Measurements from ENCODE around the gene PTPRM. TPM values are rescaled to one million over a fixed set of nuclear protein-coding genes. Genes with fewer than 3 reads are reported as not detected.

PTPRM gene
- total and polyA plus RNA-seq, 4 donors: 9.2 to 23.0 (median 12.7) TPM

DNA sequence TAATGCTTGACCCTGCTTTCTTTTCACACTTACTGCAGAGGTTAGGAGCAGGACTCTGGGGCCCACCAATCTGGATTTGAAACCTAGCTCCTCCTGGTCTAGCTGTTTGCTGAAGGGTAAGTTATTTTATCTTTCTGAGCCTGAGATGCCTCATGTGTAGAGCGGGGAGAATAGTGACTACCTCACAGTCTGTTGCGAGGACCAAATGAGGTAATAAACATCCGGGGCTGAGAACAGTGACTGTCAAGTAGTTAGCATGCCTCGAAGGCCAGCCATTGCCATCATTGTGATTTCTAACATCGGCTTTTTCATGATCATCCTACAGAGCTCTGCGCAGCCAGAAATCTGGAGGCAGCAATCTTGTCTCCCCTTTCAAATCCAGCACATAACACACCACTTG is 32.9 kb downstream of the PTPRM start:
- no peaks in the 10 kb centered on the region for H3K9me3 ChIP-seq (ENCODE audit: control insufficient read depth in 4 of 4, low read length in 3 of 4)
- H3K36me3 ChIP-seq (ENCODE audit: control insufficient read depth in 4 of 4, insufficient read depth in 3 of 4, low read depth in 1 of 4, low read length in 3 of 4): no peaks in the 10 kb centered on the region
- TF ChIP-seq, protein P1, sequence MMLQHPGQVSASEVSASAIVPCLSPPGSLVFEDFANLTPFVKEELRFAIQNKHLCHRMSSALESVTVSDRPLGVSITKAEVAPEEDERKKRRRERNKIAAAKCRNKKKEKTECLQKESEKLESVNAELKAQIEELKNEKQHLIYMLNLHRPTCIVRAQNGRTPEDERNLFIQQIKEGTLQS (IDR thresholded peaks at IDR 0.05): no peak
- TF ChIP-seq FOXA2 (IDR thresholded peaks at IDR 0.05) (no peak), EGR1 (IDR thresholded peaks at IDR 0.05; ENCODE audit: low read depth in 2 of 2) (no peak), HNF4A (conservative IDR thresholded peaks at IDR 0.05) (no peak), YY1 (IDR thresholded peaks at IDR 0.05) (no peak), TAF1 (conservative IDR thresholded peaks at IDR 0.05) (no peak), SP1 (IDR thresholded peaks at IDR 0.05) (no peak), GABPA (IDR thresholded peaks at IDR 0.05 in 1 of 2, conservative IDR thresholded peaks at IDR 0.05 in 1 of 2) (no peak), RAD21 (IDR thresholded peaks at IDR 0.05) (no peak), FOXA1 (IDR thresholded peaks at IDR 0.05) (no peak), HNF4G (IDR thresholded peaks at IDR 0.05) (no peak), NR2F2 (IDR thresholded peaks at IDR 0.05) (no peak), RXRA (IDR thresholded peaks at IDR 0.05) (no peak)
- TF ChIP-seq, protein P2, sequence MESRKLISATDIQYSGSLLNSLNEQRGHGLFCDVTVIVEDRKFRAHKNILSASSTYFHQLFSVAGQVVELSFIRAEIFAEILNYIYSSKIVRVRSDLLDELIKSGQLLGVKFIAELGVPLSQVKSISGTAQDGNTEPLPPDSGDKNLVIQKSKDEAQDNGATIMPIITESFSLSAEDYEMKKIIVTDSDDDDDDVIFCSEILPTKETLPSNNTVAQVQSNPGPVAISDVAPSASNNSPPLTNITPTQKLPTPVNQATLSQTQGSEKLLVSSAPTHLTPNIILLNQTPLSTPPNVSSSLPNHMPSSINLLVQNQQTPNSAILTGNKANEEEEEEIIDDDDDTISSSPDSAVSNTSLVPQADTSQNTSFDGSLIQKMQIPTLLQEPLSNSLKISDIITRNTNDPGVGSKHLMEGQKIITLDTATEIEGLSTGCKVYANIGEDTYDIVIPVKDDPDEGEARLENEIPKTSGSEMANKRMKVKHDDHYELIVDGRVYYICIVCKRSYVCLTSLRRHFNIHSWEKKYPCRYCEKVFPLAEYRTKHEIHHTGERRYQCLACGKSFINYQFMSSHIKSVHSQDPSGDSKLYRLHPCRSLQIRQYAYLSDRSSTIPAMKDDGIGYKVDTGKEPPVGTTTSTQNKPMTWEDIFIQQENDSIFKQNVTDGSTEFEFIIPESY (IDR thresholded peaks at IDR 0.05): no peak
- TF ChIP-seq, protein P3, sequence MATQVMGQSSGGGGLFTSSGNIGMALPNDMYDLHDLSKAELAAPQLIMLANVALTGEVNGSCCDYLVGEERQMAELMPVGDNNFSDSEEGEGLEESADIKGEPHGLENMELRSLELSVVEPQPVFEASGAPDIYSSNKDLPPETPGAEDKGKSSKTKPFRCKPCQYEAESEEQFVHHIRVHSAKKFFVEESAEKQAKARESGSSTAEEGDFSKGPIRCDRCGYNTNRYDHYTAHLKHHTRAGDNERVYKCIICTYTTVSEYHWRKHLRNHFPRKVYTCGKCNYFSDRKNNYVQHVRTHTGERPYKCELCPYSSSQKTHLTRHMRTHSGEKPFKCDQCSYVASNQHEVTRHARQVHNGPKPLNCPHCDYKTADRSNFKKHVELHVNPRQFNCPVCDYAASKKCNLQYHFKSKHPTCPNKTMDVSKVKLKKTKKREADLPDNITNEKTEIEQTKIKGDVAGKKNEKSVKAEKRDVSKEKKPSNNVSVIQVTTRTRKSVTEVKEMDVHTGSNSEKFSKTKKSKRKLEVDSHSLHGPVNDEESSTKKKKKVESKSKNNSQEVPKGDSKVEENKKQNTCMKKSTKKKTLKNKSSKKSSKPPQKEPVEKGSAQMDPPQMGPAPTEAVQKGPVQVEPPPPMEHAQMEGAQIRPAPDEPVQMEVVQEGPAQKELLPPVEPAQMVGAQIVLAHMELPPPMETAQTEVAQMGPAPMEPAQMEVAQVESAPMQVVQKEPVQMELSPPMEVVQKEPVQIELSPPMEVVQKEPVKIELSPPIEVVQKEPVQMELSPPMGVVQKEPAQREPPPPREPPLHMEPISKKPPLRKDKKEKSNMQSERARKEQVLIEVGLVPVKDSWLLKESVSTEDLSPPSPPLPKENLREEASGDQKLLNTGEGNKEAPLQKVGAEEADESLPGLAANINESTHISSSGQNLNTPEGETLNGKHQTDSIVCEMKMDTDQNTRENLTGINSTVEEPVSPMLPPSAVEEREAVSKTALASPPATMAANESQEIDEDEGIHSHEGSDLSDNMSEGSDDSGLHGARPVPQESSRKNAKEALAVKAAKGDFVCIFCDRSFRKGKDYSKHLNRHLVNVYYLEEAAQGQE (IDR thresholded peaks at IDR 0.05): no peak
- TF ChIP-seq, protein P4, sequence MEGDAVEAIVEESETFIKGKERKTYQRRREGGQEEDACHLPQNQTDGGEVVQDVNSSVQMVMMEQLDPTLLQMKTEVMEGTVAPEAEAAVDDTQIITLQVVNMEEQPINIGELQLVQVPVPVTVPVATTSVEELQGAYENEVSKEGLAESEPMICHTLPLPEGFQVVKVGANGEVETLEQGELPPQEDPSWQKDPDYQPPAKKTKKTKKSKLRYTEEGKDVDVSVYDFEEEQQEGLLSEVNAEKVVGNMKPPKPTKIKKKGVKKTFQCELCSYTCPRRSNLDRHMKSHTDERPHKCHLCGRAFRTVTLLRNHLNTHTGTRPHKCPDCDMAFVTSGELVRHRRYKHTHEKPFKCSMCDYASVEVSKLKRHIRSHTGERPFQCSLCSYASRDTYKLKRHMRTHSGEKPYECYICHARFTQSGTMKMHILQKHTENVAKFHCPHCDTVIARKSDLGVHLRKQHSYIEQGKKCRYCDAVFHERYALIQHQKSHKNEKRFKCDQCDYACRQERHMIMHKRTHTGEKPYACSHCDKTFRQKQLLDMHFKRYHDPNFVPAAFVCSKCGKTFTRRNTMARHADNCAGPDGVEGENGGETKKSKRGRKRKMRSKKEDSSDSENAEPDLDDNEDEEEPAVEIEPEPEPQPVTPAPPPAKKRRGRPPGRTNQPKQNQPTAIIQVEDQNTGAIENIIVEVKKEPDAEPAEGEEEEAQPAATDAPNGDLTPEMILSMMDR (IDR thresholded peaks at IDR 0.05; ENCODE audit: low read depth, low read length, missing input control): no peak
- no peak overlapping the region for H3K9ac ChIP-seq (ENCODE audit: low read depth in 1 of 2, low read length in 2 of 2)
- WGBS: 95% methylated on average over 6 of the region's 6 CpGs
- no peak overlapping the region for H3K4me3 ChIP-seq (ENCODE audit: low read depth in 1 of 3, low read length in 3 of 3)
- no peaks in the 10 kb centered on the region for H3K4me1 ChIP-seq (ENCODE audit: control insufficient read depth in 4 of 4, insufficient read depth in 4 of 4, low read length in 3 of 4)
- H3K27ac ChIP-seq (ENCODE audit: low read depth in 1 of 2, low read length in 2 of 2): no peak overlapping the region
- H3K27me3 ChIP-seq (ENCODE audit: control insufficient read depth in 4 of 4, insufficient read depth in 4 of 4, low read length in 3 of 4): no peaks in the 10 kb centered on the region
- no peak for DNase-seq (ENCODE audit: low spot score)
